BJ (cell line): ENCODE results near the gene PRR19. TPM values are rescaled to one million over a fixed set of nuclear protein-coding genes. Genes with fewer than 3 reads are reported as not detected.

Experiments used
- CTCF ChIA-PET: fragments of 350-600 bp; formaldehyde crosslinking; extraction: SDS; loops from one replicate; lab custom pipeline; 2021; ENCODE audit warnings: antibody characterized with exemption, inconsistent platforms; lab: Yijun Ruan, JAX
- POLR2A ChIA-PET: fragments of 300-600 bp; sonication (Branson Sonifier 250); formaldehyde crosslinking; extraction: SDS; loops from one replicate; lab custom pipeline; 2021; ENCODE audit warnings: antibody characterized with exemption; lab: Charles Lee
- DNase-seq: peaks from one replicate; pipeline ENCODE4 v3.0.0-alpha.2; 2011; ENCODE audit warnings: low read depth
- H3K27me3 ChIP-seq: 2 replicates; pipeline ENCODE4 v1.6.0; 2011; ENCODE audit warnings: low read length; ENCODE audit not compliant: control insufficient read depth, insufficient read depth
- H3K36me3 ChIP-seq: 2 replicates; pipeline ENCODE4 v1.5.1; 2011; ENCODE audit warnings: low read length; ENCODE audit not compliant: control insufficient read depth, insufficient read depth
- H3K4me3 ChIP-seq: 2 replicates; pipeline ENCODE4 v1.5.1; 2011; ENCODE audit warnings: low read depth, mild to moderate bottlenecking, control low read depth, low read length
- CTCF ChIP-seq: IDR thresholded peaks from 2 replicates; pipeline ENCODE4 v1.5.1; 2011; ENCODE audit warnings: low read depth, mild to moderate bottlenecking, control low read depth, inconsistent platforms, low read length, moderate library complexity; ENCODE audit not compliant: insufficient read depth
- polyA plus RNA-seq: library from polyadenylated mRNA; depleted of rRNA; stranded (reverse); fragments of >200 nt; gene quantifications from 2 replicates; pipeline ENCODE4 v1.2.3, GENCODE V29; 2011

PRR19 gene
- polyA plus RNA-seq, 1 experiment: 0.93 TPM

GRCh38 chr19:42343344-42344110 lies 41.6 kb downstream of the PRR19 start:
- no peak for DNase-seq
- Histone ChIP-seq H3K4me3 (no peak overlapping the region), H3K36me3 (peaks cover 5% of the 10 kb centered on the region; the same call in 1 of the 2 replicates), H3K27me3 (no peaks in the 10 kb centered on the region)
- peak; percentile 26 for TF ChIP-seq CTCF
- POLR2A ChIA-PET: interaction anchor here (0.8 kb wide), 1 partner anchor 12 kb away, joined by 3 read pairs; no protein-coding TSS in a partner anchor
- CTCF ChIA-PET: interaction anchor here (1.3 to 1.7 kb wide), 4 partner anchors 11 to 57 kb away, joined by 3 to 5 read pairs (median 4); no protein-coding TSS in a partner anchor

- no peak for TF ChIP-seq CTCF
- H3K27me3 ChIP-seq: no peaks in the 10 kb centered on the region
- H3K36me3 ChIP-seq: peaks cover 6% of the 10 kb centered on the region
- CTCF ChIA-PET: interaction anchor here (1.7 kb wide), 1 partner anchor 56 kb away, joined by 3 read pairs; no protein-coding TSS in a partner anchor
- POLR2A ChIA-PET: no interaction called here
- H3K4me3 ChIP-seq: no peak overlapping the region
- no peak for DNase-seq
Measured at GRCh38 chr19:42344336-42344893, 42.5 kb downstream of the PRR19 start.

- H3K36me3 ChIP-seq: peaks cover 6% of the 10 kb centered on the region
- no peak for DNase-seq
- no peak for TF ChIP-seq CTCF
- H3K4me3 ChIP-seq: no peak overlapping the region
- ChIA-PET CTCF (interaction anchor here (1.7 kb wide), 1 partner anchor 55 kb away, joined by 3 read pairs; no protein-coding TSS in a partner anchor), POLR2A (no interaction called here)
- H3K27me3 ChIP-seq: no peaks in the 10 kb centered on the region
Measured at GRCh38 chr19:42345191-42345812, 43.4 kb downstream of the PRR19 start.

GRCh38 chr19:42348211-42348610 lies 46.3 kb downstream of the PRR19 start:
- Histone ChIP-seq H3K4me3 (no peak overlapping the region), H3K36me3 (peaks cover 2% of the 10 kb centered on the region), H3K27me3 (no peaks in the 10 kb centered on the region)
- DNase-seq: no peak
- TF ChIP-seq CTCF: no peak
- ChIA-PET POLR2A (no interaction called here), CTCF (no interaction called here)
